Psoas muscle (tissue), 8 donors: ENCODE data around the gene KDM2A. TPM values are rescaled to one million over a fixed set of nuclear protein-coding genes. Genes with fewer than 3 reads are reported as not detected.
A peak's percentile ranks its signal among the peaks of the same experiment; 100 is the strongest.

Experiments used
- ATAC-seq, 4 donors: fragments of 200-7000 bp; cut with Tn5 transposase; one replicate each; pipeline ENCODE4 v1.9.1; 2020; ENCODE audit warnings: moderate library complexity in 3 of 4, mild to moderate bottlenecking in 2 of 4
- DNase-seq, 2 donors: peaks; one replicate each; pipeline ENCODE4 v3.0.0-alpha.2; 2020
- H3K27ac ChIP-seq: fragments of 200-600 bp; one replicate; pipeline ENCODE4 v1.8.0; 2022
- H3K27me3 ChIP-seq, 3 donors: fragments of 200-600 bp in 1 of 3; one replicate each; pipeline versions ENCODE4 v1.6.1 to v1.8.0; 2013 to 2022; ENCODE audit warnings: low read length in 2 of 3, mild to moderate bottlenecking in 2 of 3, moderate library complexity in 1 of 3; ENCODE audit not compliant: insufficient read depth in 3 of 3
- H3K36me3 ChIP-seq, 2 donors: fragments of 200-600 bp in 1 of 2; one replicate each; pipeline versions ENCODE4 v1.6.1 to v1.8.0; 2013 to 2022; ENCODE audit warnings: low read depth in 1 of 2, mild to moderate bottlenecking in 1 of 2, moderate library complexity in 1 of 2; ENCODE audit not compliant: insufficient read depth in 1 of 2
- H3K4me1 ChIP-seq: fragments of 200-600 bp; one replicate; pipeline ENCODE4 v1.8.0; 2022
- H3K4me3 ChIP-seq: fragments of 200-600 bp; one replicate; pipeline ENCODE4 v1.8.0; 2022; ENCODE audit warnings: mild to moderate bottlenecking
- H3K9me3 ChIP-seq: fragments of 200-600 bp; one replicate; pipeline ENCODE4 v1.8.0; 2022
- WGBS, 3 donors: extraction: QIAGEN DNeasy Blood & Tissue Kit; methylation state at CpG; one replicate each; pipeline versions ENCODE4 v1.1.6 to v1.1.7; 2013; 5-methylcytosine and 5-hydroxymethylcytosine counted together
- intact Hi-C, 2 donors: fragments of 100-400 bp; cut with DNase I; formaldehyde crosslinking; loops; one replicate each; pipeline versions ENCODE4 v1.11.0 to v1.14.2; 2022
- polyA plus RNA-seq, 3 donors: library from polyadenylated mRNA; stranded (reverse); fragments of 200-250 nt; gene quantifications; one replicate each; pipeline ENCODE4 v1.2.3, GENCODE V29; 2013
- total RNA-seq, 4 donors: library from RNA; stranded (reverse); fragmentation: NEBNext Ultra II Directional in 2 of 4; extraction: Animal tissue kit (Norgen Biotek cat#: 25700) in 2 of 4; gene quantifications; one replicate each; pipeline versions ENCODE4 v1.2.1 to v1.2.4, GENCODE V29; 2021 to 2023
- TF ChIP-seq, protein P1 (sequence below): fragments of 200-600 bp; IDR thresholded peaks from one replicate; pipeline ENCODE4 v1.8.0; 2022; ENCODE audit warnings: antibody characterized with exemption
- donor health status: healthy with polysubstance abuse.
- donor health status: DM: no; HTN: no; CAD: no; lungs with moderate emphysema.
- donor health status: Bipolar disorder and iron deficiency.
- donor health status: healthy.
- donor health status: DM: yes; HTN: yes; CAD: no.
- donor health status: DM: no; HTN: no; CAD: no.
- donor health status: DM: no; HTN: no; CAD: no.
- donor health status: DM: yes; HTN: yes; CAD: no.

The KDM2A gene
- total and polyA plus RNA-seq, 7 donors, result 26.6 to 67.9 (median 52.4) TPM

DNA sequence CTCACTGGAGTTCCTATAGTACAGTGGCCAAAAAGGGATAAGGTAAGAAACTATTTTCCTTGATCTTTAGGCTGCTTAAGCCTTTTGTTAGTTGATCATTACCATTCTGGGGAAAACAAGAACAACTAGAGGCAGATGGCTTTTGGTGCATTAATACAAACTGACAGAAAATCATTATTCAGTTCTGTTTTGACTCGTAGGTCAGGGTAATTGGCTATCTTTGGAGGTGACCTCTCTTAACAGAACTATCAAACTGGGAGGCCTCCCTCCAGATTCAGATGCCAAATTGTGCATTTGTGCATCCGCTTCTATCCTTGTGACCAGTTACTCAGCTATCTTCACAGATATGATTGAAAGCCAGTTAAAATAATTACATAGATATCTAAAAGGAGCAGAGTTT is 124.0 kb downstream of the KDM2A start:
- ATAC-seq, result no peak
- no peaks in the 10 kb centered on the region for H3K9me3 ChIP-seq
- H3K27me3 ChIP-seq, result no peaks in the 10 kb centered on the region
- DNase-seq, result no peak
- WGBS, 3 donors, result 82 to 98% (median 91%) methylated on average over 2 of the region's 2 CpGs
- H3K4me1 ChIP-seq, result peaks cover 58% of the 10 kb centered on the region
- no peak overlapping the region for H3K27ac ChIP-seq
- TF ChIP-seq, protein P1, sequence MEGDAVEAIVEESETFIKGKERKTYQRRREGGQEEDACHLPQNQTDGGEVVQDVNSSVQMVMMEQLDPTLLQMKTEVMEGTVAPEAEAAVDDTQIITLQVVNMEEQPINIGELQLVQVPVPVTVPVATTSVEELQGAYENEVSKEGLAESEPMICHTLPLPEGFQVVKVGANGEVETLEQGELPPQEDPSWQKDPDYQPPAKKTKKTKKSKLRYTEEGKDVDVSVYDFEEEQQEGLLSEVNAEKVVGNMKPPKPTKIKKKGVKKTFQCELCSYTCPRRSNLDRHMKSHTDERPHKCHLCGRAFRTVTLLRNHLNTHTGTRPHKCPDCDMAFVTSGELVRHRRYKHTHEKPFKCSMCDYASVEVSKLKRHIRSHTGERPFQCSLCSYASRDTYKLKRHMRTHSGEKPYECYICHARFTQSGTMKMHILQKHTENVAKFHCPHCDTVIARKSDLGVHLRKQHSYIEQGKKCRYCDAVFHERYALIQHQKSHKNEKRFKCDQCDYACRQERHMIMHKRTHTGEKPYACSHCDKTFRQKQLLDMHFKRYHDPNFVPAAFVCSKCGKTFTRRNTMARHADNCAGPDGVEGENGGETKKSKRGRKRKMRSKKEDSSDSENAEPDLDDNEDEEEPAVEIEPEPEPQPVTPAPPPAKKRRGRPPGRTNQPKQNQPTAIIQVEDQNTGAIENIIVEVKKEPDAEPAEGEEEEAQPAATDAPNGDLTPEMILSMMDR, result no peak
- H3K36me3 ChIP-seq, result peaks cover 13 to 53% of the 10 kb centered on the region in 2 donors
- H3K4me3 ChIP-seq, result no peak overlapping the region
- intact Hi-C loops, result loop anchor here in 1 of 2 donors (5.0 kb wide), 1 partner anchor 121 kb away; no protein-coding TSS in a partner anchor

DNA sequence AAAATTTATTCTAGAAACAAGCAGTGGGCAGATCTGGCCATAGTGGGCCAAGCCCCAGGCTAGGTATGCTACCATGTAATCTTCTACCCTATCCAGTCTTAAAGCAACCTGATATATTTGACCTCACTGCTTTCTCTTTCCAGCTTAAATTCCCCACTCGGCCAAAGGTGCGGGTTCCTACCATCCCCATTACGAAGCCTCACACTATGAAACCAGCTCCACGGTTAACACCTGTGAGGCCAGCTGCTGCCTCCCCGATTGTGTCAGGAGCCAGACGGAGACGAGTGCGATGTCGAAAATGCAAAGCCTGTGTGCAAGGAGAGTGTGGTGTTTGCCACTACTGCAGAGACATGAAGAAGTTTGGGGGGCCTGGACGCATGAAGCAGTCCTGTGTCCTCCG is 126.0 kb downstream of the KDM2A start:
- DNase-seq, result no peak
- ATAC-seq, result no peak
- H3K27ac ChIP-seq, result peak overlapping the region; percentile 0
- 78 to 89% (median 78%) methylated on average over 11 of the region's 11 CpGs for WGBS, 3 donors
- H3K4me3 ChIP-seq, result no peak overlapping the region
- H3K36me3 ChIP-seq, result peaks cover 22 to 73% of the 10 kb centered on the region in 2 donors
- intact Hi-C loops, result no loop called here
- no peaks in the 10 kb centered on the region for H3K27me3 ChIP-seq
- H3K4me1 ChIP-seq, result peaks cover 59% of the 10 kb centered on the region
- TF ChIP-seq, protein P1, result no peak
- H3K9me3 ChIP-seq, result no peaks in the 10 kb centered on the region

DNA sequence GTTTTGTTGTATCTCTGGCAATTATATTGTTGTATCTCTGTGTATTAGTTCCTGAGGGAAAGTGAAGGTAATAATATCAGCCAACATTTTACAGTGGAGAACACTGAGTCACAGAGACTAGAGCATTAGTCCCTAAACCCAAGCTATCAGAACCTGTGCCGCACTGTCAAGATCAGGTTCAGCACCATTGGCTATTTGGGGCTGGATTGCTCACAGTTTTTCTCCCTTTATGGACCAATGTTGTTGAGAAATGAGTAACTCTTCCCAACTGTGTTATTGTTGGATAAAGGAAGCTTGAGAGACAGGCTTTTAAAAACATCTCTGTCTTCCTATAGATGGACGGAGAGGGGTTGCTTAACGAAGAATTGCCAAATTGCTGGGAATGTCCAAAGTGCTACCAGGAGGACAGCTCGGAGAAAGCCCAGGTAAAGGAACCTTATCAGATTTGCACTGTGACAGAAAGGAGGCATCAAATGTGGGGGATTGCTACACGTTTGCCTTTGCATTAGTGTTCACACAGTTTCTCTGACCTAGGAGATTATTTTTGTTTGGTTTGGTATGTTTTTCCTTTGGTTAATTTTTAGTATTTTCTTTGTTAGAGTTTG is 129.0 kb downstream of the KDM2A start:
- Histone ChIP-seq H3K27ac (peak overlapping the region; percentile 43), H3K36me3 (peaks cover 30 to 100% of the 10 kb centered on the region in 2 donors), H3K27me3 (no peaks in the 10 kb centered on the region), H3K9me3 (no peaks in the 10 kb centered on the region), H3K4me3 (peak overlapping the region; percentile 4), H3K4me1 (peaks cover 38% of the 10 kb centered on the region)
- ATAC-seq (peak in 1 of 4 donors; percentile 28), DNase-seq (no peak)
- TF ChIP-seq, protein P1, result no peak
- 87 to 92% (median 91%) methylated on average over 5 of the region's 5 CpGs for WGBS, 3 donors
- intact Hi-C loops, result no loop called here

DNA sequence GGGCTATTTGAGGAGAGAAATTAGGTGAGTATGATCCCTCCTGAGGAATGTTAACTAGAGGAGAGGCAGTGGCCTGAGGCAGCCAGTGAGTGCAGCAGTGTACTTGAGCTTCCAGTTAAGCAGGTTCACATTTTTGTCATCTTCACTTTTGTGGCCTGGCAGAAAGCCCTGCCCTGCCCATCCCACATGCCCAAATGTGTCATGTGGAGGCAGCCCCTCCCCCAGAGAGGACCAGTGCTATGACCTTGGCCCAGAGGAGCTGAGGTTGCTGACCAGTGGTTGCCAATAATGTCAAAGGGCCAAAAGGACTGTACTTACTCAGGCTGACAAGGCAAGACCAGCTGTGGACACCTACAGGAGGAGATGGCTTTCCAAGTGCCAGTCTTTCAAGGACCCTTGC is 129.6 kb downstream of the KDM2A start:
- intact Hi-C loops, result no loop called here
- H3K4me1 ChIP-seq, result peaks cover 32% of the 10 kb centered on the region
- no peak overlapping the region for H3K4me3 ChIP-seq
- H3K27ac ChIP-seq, result peak overlapping the region; percentile 43
- TF ChIP-seq, protein P1, result no peak
- no peaks in the 10 kb centered on the region for H3K9me3 ChIP-seq
- no peaks in the 10 kb centered on the region for H3K27me3 ChIP-seq
- DNase-seq (peak; percentile 77 to 89), ATAC-seq (peak; percentile 92 to 94 (median 93))
- H3K36me3 ChIP-seq, result peaks cover 34 to 100% of the 10 kb centered on the region in 2 donors
